GM12878 (cell line): Measurements from ENCODE around the gene INSL3. TPM values are rescaled to one million over a fixed set of nuclear protein-coding genes. Genes with fewer than 3 reads are reported as not detected.

Experiments
- ATAC-seq: fragments of 200-7000 bp; cut with Tn5 transposase; 3 replicates; pipeline ENCODE4 v1.9.1; 2020; ENCODE audit warnings: mild to moderate bottlenecking, moderate library complexity
- BruUV-seq: library from RNA; stranded (reverse); fragments of 400-500 nt; replicated peaks from 2 replicates; lab custom pipeline; 2021; lab: Mats Ljungman, UMichigan
- CTCF ChIA-PET: fragments of 300-600 bp; sonication (Branson Sonifier 250); formaldehyde crosslinking; extraction: SDS; loops from one replicate; lab custom pipeline; 2021; ENCODE audit warnings: inconsistent platforms; lab: Yijun Ruan, JAX
- POLR2A ChIA-PET: fragments of 350-600 bp; formaldehyde crosslinking; extraction: SDS; loops from one replicate; lab custom pipeline; 2021; ENCODE audit warnings: inconsistent platforms; lab: Charles Lee
- RAD21 ChIA-PET: fragments of 300-600 bp; sonication (Branson Sonifier 250); formaldehyde crosslinking; loops from one replicate; lab custom pipeline; 2023; ENCODE audit warnings: antibody characterized with exemption; ENCODE audit not compliant: unreplicated experiment; lab: Charles Lee
- SMC1A ChIA-PET: fragments of 300-600 bp; sonication (Branson Sonifier 250); formaldehyde crosslinking; loops from one replicate; lab custom pipeline; 2023; ENCODE audit not compliant: unreplicated experiment, uncharacterized antibody; lab: Charles Lee
- DNase-seq: peaks from one replicate; pipeline ENCODE4 v3.0.0-alpha.2; 2011; ENCODE audit warnings: low read depth, low spot score
- FAIRE-seq: peaks from 3 replicates; lab custom pipeline; 2011; peaks lifted over from hg19 to GRCh38; lab: Jason Lieb, UNC
- H2AFZ ChIP-seq: 2 replicates; pipeline ENCODE4 v1.6.0; 2011; ENCODE audit warnings: low read depth, low read length, control low read depth; ENCODE audit not compliant: control insufficient read depth
- H3K27ac ChIP-seq: 2 replicates; pipeline ENCODE4 v1.5.1; 2011; ENCODE audit warnings: control low read depth; ENCODE audit not compliant: control insufficient read depth, insufficient read depth
- H3K27me3 ChIP-seq, 2 experiments: replicated peaks in 1 of 2; 2 replicates each; pipeline versions ENCODE4 v1.6.0 to v1.6.1; 2011; ENCODE audit warnings: low read length in 1 of 2; ENCODE audit not compliant: control insufficient read depth in 2 of 2, insufficient read depth in 2 of 2
- H3K36me3 ChIP-seq, 2 experiments: 2 replicates each; pipeline ENCODE4 v1.5.1; 2011; ENCODE audit warnings: low read length in 1 of 2; ENCODE audit not compliant: control insufficient read depth in 2 of 2, insufficient read depth in 2 of 2
- H3K4me1 ChIP-seq: 2 replicates; pipeline ENCODE4 v1.6.1; 2011; ENCODE audit warnings: mild to moderate bottlenecking, low read length, moderate library complexity, mixed read lengths; ENCODE audit not compliant: control insufficient read depth, insufficient read depth
- H3K4me2 ChIP-seq: 2 replicates; pipeline ENCODE4 v1.6.0; 2011; ENCODE audit warnings: control low read depth; ENCODE audit not compliant: control insufficient read depth, insufficient read depth
- H3K4me3 ChIP-seq: fragments of 200-600 bp; sonication (generic); 2 replicates; pipeline ENCODE4 v1.5.1; 2016
- H3K79me2 ChIP-seq: 2 replicates; pipeline ENCODE4 v1.6.0; 2011; ENCODE audit warnings: low read length; ENCODE audit not compliant: control insufficient read depth, insufficient read depth
- H3K9ac ChIP-seq: 2 replicates; pipeline ENCODE4 v1.8.0; 2011; ENCODE audit warnings: low read length, control low read depth, mixed read lengths; ENCODE audit not compliant: control insufficient read depth, insufficient read depth
- H3K9me3 ChIP-seq: replicated peaks from 3 replicates; pipeline ENCODE4 v1.5.1; 2011; ENCODE audit warnings: mild to moderate bottlenecking, low read length; ENCODE audit not compliant: control insufficient read depth, insufficient read depth
- H4K20me1 ChIP-seq: 2 replicates; pipeline ENCODE4 v1.6.0; 2011; ENCODE audit not compliant: control insufficient read depth, insufficient read depth
- BCLAF1 ChIP-seq: fragments of 450-650 bp; IDR thresholded peaks from 2 replicates; pipeline ENCODE4 v1.6.1; 2017; ENCODE audit warnings: antibody characterized with exemption, mild to moderate bottlenecking, moderate library complexity
- CEBPB ChIP-seq, 2 experiments: fragments of 150-350 bp in 1 of 2; IDR thresholded peaks; 2 replicates each; pipeline ENCODE4 v1.6.1; 2012 to 2014; ENCODE audit warnings: low read depth in 2 of 2, low read length in 2 of 2, borderline replicate concordance in 1 of 2, inconsistent platforms in 1 of 2
- CREB1 ChIP-seq: IDR thresholded peaks from 2 replicates; pipeline ENCODE4 v1.6.1; 2012; ENCODE audit warnings: low read depth, mild to moderate bottlenecking, inconsistent platforms
- DPF2 ChIP-seq: fragments of 450-650 bp; IDR thresholded peaks from 2 replicates; pipeline ENCODE4 v1.6.1; 2017; ENCODE audit warnings: mild to moderate bottlenecking
- EZH2 ChIP-seq: IDR thresholded peaks from 2 replicates; pipeline ENCODE4 v1.6.1; 2012; ENCODE audit warnings: low read depth, mild to moderate bottlenecking, control low read depth, inconsistent platforms, low read length, borderline replicate concordance; ENCODE audit not compliant: control insufficient read depth
- KAT2A ChIP-seq: conservative IDR thresholded peaks from 2 replicates; pipeline ENCODE4 v1.6.1; 2011; ENCODE audit warnings: low read depth, low read length; ENCODE audit not compliant: control insufficient read depth
- NBN ChIP-seq: fragments of 450-650 bp; IDR thresholded peaks from 2 replicates; pipeline ENCODE4 v1.6.1; 2016
- PAX8 ChIP-seq: fragments of 450-650 bp; IDR thresholded peaks from 2 replicates; pipeline ENCODE4 v1.6.1; 2017; ENCODE audit warnings: mild to moderate bottlenecking, moderate library complexity
- POLR2AphosphoS5 ChIP-seq: IDR thresholded peaks from 2 replicates; pipeline ENCODE4 v1.6.1; 2011; ENCODE audit warnings: mild to moderate bottlenecking, low read length, inconsistent platforms
- SPI1 ChIP-seq: IDR thresholded peaks from 2 replicates; pipeline ENCODE4 v1.6.1; 2011; ENCODE audit warnings: low read depth, mild to moderate bottlenecking, low read length, moderate library complexity, borderline replicate concordance; ENCODE audit not compliant: insufficient read depth
- SRF ChIP-seq, 2 experiments: IDR thresholded peaks; 2 replicates each; pipeline ENCODE4 v1.6.1; 2011; ENCODE audit warnings: low read depth in 2 of 2, low read length in 2 of 2, mild to moderate bottlenecking in 1 of 2, moderate library complexity in 1 of 2
- STAT3 ChIP-seq: IDR thresholded peaks from 2 replicates; pipeline ENCODE4 v1.6.1; 2011; ENCODE audit warnings: low read depth, low read length, improper control_type of control experiment
- YBX1 ChIP-seq: fragments of 450-650 bp; IDR thresholded peaks from 2 replicates; pipeline ENCODE4 v1.6.1; 2016; ENCODE audit warnings: antibody characterized with exemption
- YY1 ChIP-seq: IDR thresholded peaks from 2 replicates; pipeline ENCODE4 v1.6.1; 2011; ENCODE audit warnings: low read depth, mild to moderate bottlenecking, low read length
- ZBED1 ChIP-seq: IDR thresholded peaks from 2 replicates; pipeline ENCODE4 v1.6.1; 2016; ENCODE audit warnings: borderline replicate concordance
- WGBS: methylation state at CpG from one replicate; pipeline ENCODE4 v1.1.6; 2016; ENCODE audit warnings: low lambda C conversion rate; ENCODE audit not compliant: insufficient replicate concordance, insufficient coverage; ENCODE audit errors: missing lambda C conversion rate; 5-methylcytosine and 5-hydroxymethylcytosine counted together
- in situ Hi-C: fragments of 300-500 bp; cut with MboI; formaldehyde crosslinking; loops from 9 replicates; pipeline ENCODE4 v1.14.3; 2018; ENCODE audit warnings: mixed read lengths
- intact Hi-C: fragments of 100-400 bp; cut with micrococcal nuclease; formaldehyde crosslinking; loops from one replicate; pipeline ENCODE4 v1.14.2; 2022; ENCODE audit not compliant: unreplicated experiment
- polyA plus RNA-seq, 11 experiments: library from polyadenylated mRNA; depleted of rRNA in 4 of 11; unstranded in 6 of 11; stranded (reverse) in 5 of 11; fragments of >200 nt; fragmentation: Nextera tagmentation in 4 of 11; fragmentation: Illumina TruSeq in 1 of 11; extraction: Ambion mirVana in 4 of 11; extraction: Trizol in 1 of 11; gene quantifications; 1 replicate in 1 of 11; 2 replicates in 10 of 11; pipeline versions ENCODE4 v1.2.1 to v1.2.3, GENCODE V29; 2011 to 2016; ENCODE audit warnings: inconsistent platforms in 2 of 11, missing spikeins in 2 of 11, low read depth in 1 of 11
- total RNA-seq, 4 experiments: library from RNA; depleted of rRNA in 3 of 4; stranded (reverse); fragments of >200 nt in 3 of 4; fragmentation: Illumina TruSeq in 1 of 4; extraction: Trizol in 1 of 4; gene quantifications; 2 replicates each; pipeline versions ENCODE4 v1.2.1 to v1.2.3, GENCODE V29; 2013 to 2021

Gene INSL3
- total and polyA plus RNA-seq, 10 of the 15 experiments (the other 5 are each of a cell fraction or from before 2014, with no cell fraction given): 0.27 to 1.9 (median 0.70) TPM

- no peak for ATAC-seq
Measured at GRCh38 chr19:17837972-17838371, 16.7 kb upstream of the INSL3 start.

More at GRCh38 chr19:17837972-17838371, 16.7 kb upstream of the INSL3 start:
- peaks cover 11% of the 10 kb centered on the region in 2 experiments for H3K36me3 ChIP-seq
- no peaks in the 10 kb centered on the region; the same call in 2 of the 3 replicates for H3K9me3 ChIP-seq
- no peaks in the 10 kb centered on the region for H3K79me2 ChIP-seq
- BruUV-seq: no TSS peak
- ChIA-PET CTCF (interaction anchor here (0.5 to 1.1 kb wide), 3 partner anchors 9 to 22 kb away, joined by 3 to 5 read pairs (median 3); partner anchors contain the start of gene RPL18A), POLR2A (no interaction called here), RAD21 (no interaction called here), SMC1A (no interaction called here)
- WGBS: 96% methylated on average over 7 of the region's 7 CpGs
- H3K4me2 ChIP-seq: no peak overlapping the region
- TF ChIP-seq SRF (IDR thresholded peaks at IDR 0.05; ENCODE audit: low read depth in 2 of 2, low read length in 2 of 2) (no peak), DPF2 (no peak), CEBPB (IDR thresholded peaks at IDR 0.05; ENCODE audit: borderline replicate concordance in 1 of 2, low read depth in 2 of 2, low read length in 2 of 2) (no peak), BCLAF1 (no peak), YBX1 (no peak), KAT2A (no peak), NBN (no peak), ZBED1 (no peak), SPI1 (no peak), YY1 (no peak), STAT3 (no peak), POLR2AphosphoS5 (no peak), CREB1 (no peak), EZH2 (no peak), PAX8 (no peak)
- H3K4me1 ChIP-seq: no peaks in the 10 kb centered on the region
- no peaks in the 10 kb centered on the region for H4K20me1 ChIP-seq
- H3K27me3 ChIP-seq: no peaks in the 10 kb centered on the region
- FAIRE-seq (no peak), DNase-seq (no peak)
- in situ Hi-C loops: no loop called here
- no peak overlapping the region for H2AFZ ChIP-seq
- intact Hi-C loops: no loop called here
- H3K27ac ChIP-seq: no peak overlapping the region
- no peak overlapping the region for H3K9ac ChIP-seq
- no peak overlapping the region for H3K4me3 ChIP-seq
